Lung (tissue), 12 donors: ENCODE measurements around the gene CD247. TPM values are rescaled to one million over a fixed set of nuclear protein-coding genes. Genes with fewer than 3 reads are reported as not detected.

Experiments used
- ATAC-seq: fragments of 200-7000 bp; cut with Tn5 transposase; one replicate; pipeline ENCODE4 v1.9.1; 2020; ENCODE audit warnings: moderate number of reproducible peaks; ENCODE audit not compliant: insufficient read depth, low FRiP score
- DNase-seq, 3 donors: peaks; one replicate each; pipeline ENCODE4 v3.0.0-alpha.2; 2013 to 2017
- H3K27ac ChIP-seq, 2 donors: one replicate each; pipeline ENCODE4 v1.5.1; 2013; ENCODE audit warnings: mild to moderate bottlenecking in 2 of 2, moderate library complexity in 2 of 2, control low read depth in 1 of 2, inconsistent platforms in 1 of 2, low read depth in 1 of 2, low read length in 1 of 2
- H3K27me3 ChIP-seq, 3 donors: one replicate each; pipeline ENCODE4 v1.5.1; 2013; ENCODE audit warnings: low read length in 2 of 3; ENCODE audit not compliant: control insufficient read depth in 3 of 3, insufficient read depth in 3 of 3
- H3K36me3 ChIP-seq, 4 donors: one replicate each; pipeline ENCODE4 v1.5.1; 2013; ENCODE audit warnings: low read length in 4 of 4, mild to moderate bottlenecking in 1 of 4, moderate library complexity in 1 of 4; ENCODE audit not compliant: control insufficient read depth in 4 of 4, insufficient read depth in 4 of 4
- H3K4me1 ChIP-seq, 5 donors: one replicate each; pipeline ENCODE4 v1.5.1; 2013; ENCODE audit warnings: low read length in 5 of 5, mild to moderate bottlenecking in 2 of 5, moderate library complexity in 1 of 5; ENCODE audit not compliant: control insufficient read depth in 5 of 5, insufficient read depth in 5 of 5
- H3K4me3 ChIP-seq: one replicate; pipeline ENCODE4 v1.5.1; 2013; ENCODE audit warnings: mild to moderate bottlenecking, control low read depth, moderate library complexity
- H3K9ac ChIP-seq, 2 donors: one replicate each; pipeline ENCODE4 v1.5.1; 2013; ENCODE audit warnings: low read length in 2 of 2, control low read depth in 1 of 2; ENCODE audit not compliant: insufficient read depth in 1 of 2
- H3K9me3 ChIP-seq, 4 donors: one replicate each; pipeline ENCODE4 v1.5.1; 2013; ENCODE audit warnings: low read length in 3 of 4, mild to moderate bottlenecking in 1 of 4, moderate library complexity in 1 of 4; ENCODE audit not compliant: control insufficient read depth in 4 of 4, insufficient read depth in 3 of 4
- WGBS, 2 donors: extraction: QIAGEN DNeasy Blood & Tissue Kit; methylation state at CpG; one replicate each; pipeline ENCODE4 v1.1.7; 2013; 5-methylcytosine and 5-hydroxymethylcytosine counted together
- polyA plus RNA-seq, 2 donors: library from polyadenylated mRNA; stranded (reverse); fragments of 200-250 nt; gene quantifications; one replicate each; pipeline ENCODE4 v1.2.1, GENCODE V29; 2013
- total RNA-seq, 2 donors: library from RNA; depleted of rRNA in 1 of 2; stranded (reverse); fragments of >200 nt in 1 of 2; gene quantifications; one replicate each; pipeline ENCODE4 v1.2.1, GENCODE V29; 2014 to 2021
- TF ChIP-seq, protein P1 (sequence below): IDR thresholded peaks from 2 replicates; pipeline ENCODE4 v1.5.1; 2012; ENCODE audit warnings: mild to moderate bottlenecking; ENCODE audit errors: control extremely low read depth, extremely low read depth
- donor health status: control.
- donor health status: control.
- donor health status: Bipolar disorder and iron deficiency.
- donor health status: healthy.
- donor health status: DM: yes; HTN: yes; CAD: no.

Gene CD247
- total and polyA plus RNA-seq, 4 donors, result 3.4 to 5.9 (median 3.8) TPM

DNA sequence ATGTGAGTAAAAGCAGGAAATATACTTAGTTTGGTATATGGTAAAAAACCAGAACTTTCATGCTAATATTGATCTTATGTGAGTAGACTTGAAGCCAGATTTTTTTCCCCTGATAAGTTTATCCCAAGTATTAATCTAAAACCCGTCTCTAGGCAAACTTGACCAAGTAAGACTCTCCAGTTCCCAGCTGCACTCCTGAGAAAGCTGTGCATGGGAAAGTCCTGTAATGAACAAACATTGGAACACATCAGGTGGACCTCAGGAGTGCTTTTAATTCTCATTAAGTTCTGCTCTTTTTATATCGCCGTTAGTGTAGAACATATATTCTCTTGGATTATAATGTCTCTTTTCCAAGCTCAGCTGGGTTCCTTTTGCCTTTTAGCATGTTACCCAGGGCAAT lies 105.0 kb downstream of the CD247 start:
- no peak for ATAC-seq
- H3K4me1 ChIP-seq, result peaks cover 0 to 9% (median 0%) of the 10 kb centered on the region in 5 donors
- no peak overlapping the region for H3K27ac ChIP-seq
- 78 to 88% methylated on average over 3 of the region's 3 CpGs for WGBS, 2 donors
- H3K9ac ChIP-seq, result no peak overlapping the region
- H3K36me3 ChIP-seq, result peaks cover 12 to 22% (median 14%) of the 10 kb centered on the region in 4 donors
- TF ChIP-seq, protein P1, sequence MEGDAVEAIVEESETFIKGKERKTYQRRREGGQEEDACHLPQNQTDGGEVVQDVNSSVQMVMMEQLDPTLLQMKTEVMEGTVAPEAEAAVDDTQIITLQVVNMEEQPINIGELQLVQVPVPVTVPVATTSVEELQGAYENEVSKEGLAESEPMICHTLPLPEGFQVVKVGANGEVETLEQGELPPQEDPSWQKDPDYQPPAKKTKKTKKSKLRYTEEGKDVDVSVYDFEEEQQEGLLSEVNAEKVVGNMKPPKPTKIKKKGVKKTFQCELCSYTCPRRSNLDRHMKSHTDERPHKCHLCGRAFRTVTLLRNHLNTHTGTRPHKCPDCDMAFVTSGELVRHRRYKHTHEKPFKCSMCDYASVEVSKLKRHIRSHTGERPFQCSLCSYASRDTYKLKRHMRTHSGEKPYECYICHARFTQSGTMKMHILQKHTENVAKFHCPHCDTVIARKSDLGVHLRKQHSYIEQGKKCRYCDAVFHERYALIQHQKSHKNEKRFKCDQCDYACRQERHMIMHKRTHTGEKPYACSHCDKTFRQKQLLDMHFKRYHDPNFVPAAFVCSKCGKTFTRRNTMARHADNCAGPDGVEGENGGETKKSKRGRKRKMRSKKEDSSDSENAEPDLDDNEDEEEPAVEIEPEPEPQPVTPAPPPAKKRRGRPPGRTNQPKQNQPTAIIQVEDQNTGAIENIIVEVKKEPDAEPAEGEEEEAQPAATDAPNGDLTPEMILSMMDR, result no peak
- no peak for DNase-seq
- H3K9me3 ChIP-seq, result no peaks in the 10 kb centered on the region
- no peak overlapping the region for H3K4me3 ChIP-seq
- H3K27me3 ChIP-seq, result no peaks in the 10 kb centered on the region

GRCh38 chr1:167412920-167413319 lies 105.4 kb downstream of the CD247 start:
- Histone ChIP-seq H3K4me1 (peaks cover 0 to 9% (median 0%) of the 10 kb centered on the region in 5 donors), H3K27ac (peak overlapping the region in 1 of 2 donors; percentile 15), H3K36me3 (peaks cover 12 to 22% (median 14%) of the 10 kb centered on the region in 4 donors), H3K9ac (no peak overlapping the region), H3K4me3 (no peak overlapping the region), H3K9me3 (no peaks in the 10 kb centered on the region), H3K27me3 (no peaks in the 10 kb centered on the region)
- TF ChIP-seq, protein P1, result no peak
- no peak for DNase-seq
- ATAC-seq, result no peak
- 62 to 68% methylated on average over 5 of the region's 5 CpGs for WGBS, 2 donors

- TF ChIP-seq, protein P1, result no peak
- DNase-seq (no peak), ATAC-seq (no peak)
- Histone ChIP-seq H3K9me3 (no peaks in the 10 kb centered on the region), H3K27me3 (no peaks in the 10 kb centered on the region), H3K27ac (no peak overlapping the region), H3K4me1 (peaks cover 0 to 4% (median 0%) of the 10 kb centered on the region in 5 donors), H3K4me3 (no peak overlapping the region), H3K9ac (no peak overlapping the region), H3K36me3 (peaks cover 12 to 22% (median 14%) of the 10 kb centered on the region in 4 donors)
- 92 to 98% methylated on average over 4 of the region's 4 CpGs for WGBS, 2 donors
Measured at GRCh38 chr1:167412072-167412471, 106.3 kb downstream of the CD247 start.

GRCh38 chr1:167409183-167409582 lies 109.1 kb downstream of the CD247 start:
- H3K4me1 ChIP-seq, result peaks cover 0 to 4% (median 0%) of the 10 kb centered on the region in 5 donors
- H3K9ac ChIP-seq, result no peak overlapping the region
- H3K36me3 ChIP-seq, result peaks cover 2 to 16% (median 10%) of the 10 kb centered on the region in 4 donors
- H3K9me3 ChIP-seq, result no peaks in the 10 kb centered on the region
- no peak overlapping the region for H3K4me3 ChIP-seq
- no peak for ATAC-seq
- TF ChIP-seq, protein P1, result no peak
- 91 to 100% methylated on average over 1 of the region's 1 CpG for WGBS, 2 donors
- no peak overlapping the region for H3K27ac ChIP-seq
- DNase-seq, result no peak
- H3K27me3 ChIP-seq, result no peaks in the 10 kb centered on the region
